Astrocyte (in vitro differentiated cells and primary cell): ENCODE results near the gene VPS39.

ENCODE experiments used
- CTCF ChIP-seq: IDR thresholded peaks from 2 replicates; pipeline ENCODE4 v1.5.1; 2011; ENCODE audit warnings: low read depth, mild to moderate bottlenecking, inconsistent platforms, low read length, moderate library complexity; ENCODE audit not compliant: insufficient read depth
- EZH2 ChIP-seq: IDR thresholded peaks from 2 replicates; pipeline ENCODE4 v1.6.1; 2012; ENCODE audit warnings: mild to moderate bottlenecking, low read length, inconsistent platforms; ENCODE audit not compliant: insufficient read depth

GRCh38 chr15:42121682-42122081, 86.4 kb downstream of the VPS39 start:
- no peak for TF ChIP-seq CTCF
- TF ChIP-seq EZH2, result no peak
